CD8-positive, alpha-beta memory T cell (primary cell): Measurements from ENCODE around the gene COA3. TPM values are rescaled to one million over a fixed set of nuclear protein-coding genes. Genes with fewer than 3 reads are reported as not detected.

ENCODE experiments used
- polyA plus RNA-seq: library from polyadenylated mRNA; unstranded; fragments of 300-500 nt; fragmentation: Illumina TruSeq; gene quantifications from one replicate; pipeline ENCODE4 v1.2.3, GENCODE V29; 2021
- total RNA-seq, 2 experiments: library from RNA; stranded (reverse); gene quantifications; one replicate each; pipeline ENCODE4 v1.2.3, GENCODE V29; 2021

The COA3 gene
- total and polyA plus RNA-seq, 3 experiments from 2014 or later: 55.5 to 132 (median 60.8) TPM

Other genes starting within 250 kb of the COA3 start
- gene HSD17B1, start 245.8 kb downstream of the COA3 start, total RNA-seq: under 1 TPM; 0.29 to 0.37 TPM
- gene HSD17B1, start 245.8 kb downstream of the COA3 start, polyA plus RNA-seq: 0.48 TPM
- gene COASY, start 236.6 kb downstream of the COA3 start, total RNA-seq: 100 to 1,000 TPM; 103 to 107 TPM
- gene COASY, start 236.6 kb downstream of the COA3 start, polyA plus RNA-seq: 65.6 TPM
- 10 to 100 TPM; 61.8 to 62.3 TPM for gene MLX, start 231.6 kb downstream of the COA3 start, total RNA-seq
- 52.1 TPM for gene MLX, start 231.6 kb downstream of the COA3 start, polyA plus RNA-seq
- 10 to 100 TPM; 35.9 to 36.2 TPM for gene PSMC3IP, start 221.0 kb downstream of the COA3 start, total RNA-seq
- 0.83 TPM for gene PSMC3IP, start 221.0 kb downstream of the COA3 start, polyA plus RNA-seq
- 10 to 100 TPM; 39.7 to 40.3 TPM for gene RETREG3, start 189.3 kb downstream of the COA3 start, total RNA-seq
- gene RETREG3, start 189.3 kb downstream of the COA3 start, polyA plus RNA-seq: 109 TPM
- gene TUBG1, start 189.0 kb downstream of the COA3 start, total RNA-seq: 100 to 1,000 TPM; 112 to 119 TPM
- 11.1 TPM for gene TUBG1, start 189.0 kb downstream of the COA3 start, polyA plus RNA-seq
- 10 to 100 TPM; 10.6 to 11.6 TPM for gene TUBG2, start 139.4 kb downstream of the COA3 start, total RNA-seq
- gene TUBG2, start 139.4 kb downstream of the COA3 start, polyA plus RNA-seq: 3.4 TPM
- gene PLEKHH3, start 121.7 kb downstream of the COA3 start, total RNA-seq: under 1 TPM; 0.38 to 0.70 TPM
- not detected for gene PLEKHH3, start 121.7 kb downstream of the COA3 start, polyA plus RNA-seq
- gene CCR10, start 116.9 kb downstream of the COA3 start, total RNA-seq: under 1 TPM; 0.18 to 0.20 TPM
- 1.9 TPM for gene CCR10, start 116.9 kb downstream of the COA3 start, polyA plus RNA-seq
- gene CNTNAP1, start 116.2 kb downstream of the COA3 start, total RNA-seq: 1 to 10 TPM; 1.2 to 1.7 TPM
- gene CNTNAP1, start 116.2 kb downstream of the COA3 start, polyA plus RNA-seq: 1.1 TPM
- gene EZH1, start 53.7 kb downstream of the COA3 start, total RNA-seq: 10 to 100 TPM; 40.8 to 42.6 TPM
- gene EZH1, start 53.7 kb downstream of the COA3 start, polyA plus RNA-seq: 37.2 TPM
- gene RAMP2, start 37.5 kb downstream of the COA3 start, total RNA-seq: not detected
- gene RAMP2, start 37.5 kb downstream of the COA3 start, polyA plus RNA-seq: not detected
- 100 to 1,000 TPM; 101 to 108 TPM for gene VPS25, start 25.3 kb downstream of the COA3 start, total RNA-seq
- gene VPS25, start 25.3 kb downstream of the COA3 start, polyA plus RNA-seq: 63.8 TPM
- under 1 TPM; 0.18 to 0.55 TPM for gene WNK4, start 18.1 kb downstream of the COA3 start, total RNA-seq
- not detected for gene WNK4, start 18.1 kb downstream of the COA3 start, polyA plus RNA-seq
- gene CNTD1, start 157 bp upstream of the COA3 start, total RNA-seq: not detected
- gene CNTD1, start 157 bp upstream of the COA3 start, polyA plus RNA-seq: 0.15 TPM
- gene BECN1, start 25.6 kb upstream of the COA3 start, total RNA-seq: 10 to 100 TPM; 89.2 to 90.6 TPM
- 147 TPM for gene BECN1, start 25.6 kb upstream of the COA3 start, polyA plus RNA-seq
- 100 to 1,000 TPM; 243 to 244 TPM for gene PSME3, start 34.7 kb upstream of the COA3 start, total RNA-seq
- 136 TPM for gene PSME3, start 34.7 kb upstream of the COA3 start, polyA plus RNA-seq
- gene AOC2, start 45.9 kb upstream of the COA3 start, total RNA-seq: 1 to 10 TPM; 2.4 to 2.7 TPM
- gene AOC2, start 45.9 kb upstream of the COA3 start, polyA plus RNA-seq: 0.09 TPM
- 1 to 10 TPM; 1.0 to 1.3 TPM for gene AOC3, start 52.5 kb upstream of the COA3 start, total RNA-seq
- gene AOC3, start 52.5 kb upstream of the COA3 start, polyA plus RNA-seq: not detected
- gene G6PC1, start 102.1 kb upstream of the COA3 start, total RNA-seq: not detected
- gene G6PC1, start 102.1 kb upstream of the COA3 start, polyA plus RNA-seq: not detected
- 100 to 1,000 TPM in 1 of 2 experiments, 10 to 100 TPM in 1; 99.1 to 102 TPM for gene AARSD1, start 165.8 kb upstream of the COA3 start, total RNA-seq
- 39.4 TPM for gene AARSD1, start 165.8 kb upstream of the COA3 start, polyA plus RNA-seq
- under 1 TPM; 0.37 to 0.55 TPM for gene PTGES3L, start 181.4 kb upstream of the COA3 start, total RNA-seq
- not detected for gene PTGES3L, start 181.4 kb upstream of the COA3 start, polyA plus RNA-seq
- gene RUNDC1, start 181.9 kb upstream of the COA3 start, total RNA-seq: 10 to 100 TPM; 12.8 to 13.1 TPM
- gene RUNDC1, start 181.9 kb upstream of the COA3 start, polyA plus RNA-seq: 22.4 TPM
- gene RPL27, start 199.7 kb upstream of the COA3 start, total RNA-seq: 1,000 to 10,000 TPM; 1,412 to 1,428 TPM
- 1,922 TPM for gene RPL27, start 199.7 kb upstream of the COA3 start, polyA plus RNA-seq
- gene IFI35, start 208.1 kb upstream of the COA3 start, total RNA-seq: 10 to 100 TPM; 23.2 to 24.0 TPM
- gene IFI35, start 208.1 kb upstream of the COA3 start, polyA plus RNA-seq: 73.2 TPM
- 10 to 100 TPM; 31.1 to 35.9 TPM for gene VAT1, start 223.7 kb upstream of the COA3 start, total RNA-seq
- gene VAT1, start 223.7 kb upstream of the COA3 start, polyA plus RNA-seq: 42.2 TPM
- gene RND2, start 226.5 kb upstream of the COA3 start, total RNA-seq: under 1 TPM; 0.04 to 0.22 TPM
- not detected for gene RND2, start 226.5 kb upstream of the COA3 start, polyA plus RNA-seq